ENCODE results near the gene LRMDA. TPM values are rescaled to one million over a fixed set of nuclear protein-coding genes. Genes with fewer than 3 reads are reported as not detected.
"Not testable (repeated sequence)": the region's sequence is repeated elsewhere in the genome, so short reads cannot be mapped to it uniquely, and the experiment has no call there.

Gene LRMDA
- total RNA-seq, 3 donors from 2014 or later (not counting 1 experiment from before 2014, with no cell fraction given) = 1.4 to 2.4 (median 2.1) TPM

GRCh38 chr10:76138286-76138685 is 706.9 kb downstream of the LRMDA start:
- Histone ChIP-seq H3K27ac (ENCODE audit: low read length) (no peak overlapping the region), H3K27me3 (ENCODE audit: control insufficient read depth, insufficient read depth, low read length) (no peaks in the 10 kb centered on the region), H3K4me3 (ENCODE audit: low read length) (no peak overlapping the region), H3K36me3 (ENCODE audit: control insufficient read depth, insufficient read depth, low read length) (no peaks in the 10 kb centered on the region), H3K9me3 (ENCODE audit: control insufficient read depth, insufficient read depth, low read length) (no peaks in the 10 kb centered on the region), H3K4me1 (ENCODE audit: control insufficient read depth, insufficient read depth, low read length) (no peaks in the 10 kb centered on the region)
- no peak overlapping the region for H3K27ac Mint-ChIP-seq
- no peak for TF ChIP-seq CTCF (IDR thresholded peaks at IDR 0.05)
- H3K36me3 Mint-ChIP-seq = no peaks in the 10 kb centered on the region
- ATAC-seq (no peak), DNase-seq (no peak)
- no peak overlapping the region for H3K4me3 Mint-ChIP-seq
- H3K4me1 Mint-ChIP-seq = no peaks in the 10 kb centered on the region
- 88% methylated on average over 2 of the region's 2 CpGs for WGBS (ENCODE audit: insufficient coverage)
- intact Hi-C loops (cut with micrococcal nuclease) = no loop called here
- H3K9me3 Mint-ChIP-seq = peaks cover 0 to 2% of the 10 kb centered on the region in 2 donors
- peaks cover 3 to 21% of the 10 kb centered on the region in 2 donors for H3K27me3 Mint-ChIP-seq (ENCODE audit: low read depth in 2 of 2)

GRCh38 chr10:76138906-76139305 is 707.5 kb downstream of the LRMDA start:
- intact Hi-C loops (cut with micrococcal nuclease) = no loop called here
- no peaks in the 10 kb centered on the region for H3K4me1 ChIP-seq (ENCODE audit: control insufficient read depth, insufficient read depth, low read length)
- no peaks in the 10 kb centered on the region for H3K9me3 ChIP-seq (ENCODE audit: control insufficient read depth, insufficient read depth, low read length)
- H3K27me3 Mint-ChIP-seq (ENCODE audit: low read depth in 2 of 2) = peaks cover 3 to 21% of the 10 kb centered on the region in 2 donors
- TF ChIP-seq CTCF (IDR thresholded peaks at IDR 0.05) = no peak
- peaks cover 0 to 2% of the 10 kb centered on the region in 2 donors for H3K9me3 Mint-ChIP-seq
- H3K4me3 Mint-ChIP-seq = no peak overlapping the region
- DNase-seq (no peak), ATAC-seq (no peak)
- WGBS (ENCODE audit: insufficient coverage) = 75% methylated on average over 3 of the region's 3 CpGs
- H3K27ac Mint-ChIP-seq = no peak overlapping the region
- H3K27ac ChIP-seq (ENCODE audit: low read length) = no peak overlapping the region
- no peaks in the 10 kb centered on the region for H3K36me3 ChIP-seq (ENCODE audit: control insufficient read depth, insufficient read depth, low read length)
- no peaks in the 10 kb centered on the region for H3K27me3 ChIP-seq (ENCODE audit: control insufficient read depth, insufficient read depth, low read length)
- no peaks in the 10 kb centered on the region for H3K4me1 Mint-ChIP-seq
- H3K36me3 Mint-ChIP-seq = no peaks in the 10 kb centered on the region
- no peak overlapping the region for H3K4me3 ChIP-seq (ENCODE audit: low read length)

- DNase-seq (peak in 1 of 2 donors; percentile 14), ATAC-seq (no peak)
- no peaks in the 10 kb centered on the region for H3K4me1 ChIP-seq (ENCODE audit: control insufficient read depth, insufficient read depth, low read length)
- no peak overlapping the region for H3K4me3 ChIP-seq (ENCODE audit: low read length)
- no peaks in the 10 kb centered on the region for H3K36me3 ChIP-seq (ENCODE audit: control insufficient read depth, insufficient read depth, low read length)
- intact Hi-C loops (cut with micrococcal nuclease) = no loop called here
- no peaks in the 10 kb centered on the region for H3K27me3 ChIP-seq (ENCODE audit: control insufficient read depth, insufficient read depth, low read length)
- Mint-ChIP-seq H3K27ac (no peak overlapping the region), H3K36me3 (no peaks in the 10 kb centered on the region), H3K27me3 (ENCODE audit: low read depth in 2 of 2) (peaks cover 3 to 21% of the 10 kb centered on the region in 2 donors), H3K4me3 (no peak overlapping the region), H3K9me3 (peaks cover 0 to 2% of the 10 kb centered on the region in 2 donors), H3K4me1 (no peaks in the 10 kb centered on the region)
- 57% methylated on average over 3 of the region's 5 CpGs for WGBS (ENCODE audit: insufficient coverage)
- no peaks in the 10 kb centered on the region for H3K9me3 ChIP-seq (ENCODE audit: control insufficient read depth, insufficient read depth, low read length)
- H3K27ac ChIP-seq (ENCODE audit: low read length) = no peak overlapping the region
- TF ChIP-seq CTCF (IDR thresholded peaks at IDR 0.05) = no peak
Observed at GRCh38 chr10:76139431-76139830, 708.0 kb downstream of the LRMDA start.

GRCh38 chr10:76141376-76141775 is 710.0 kb downstream of the LRMDA start:
- WGBS (ENCODE audit: insufficient coverage) = 98% methylated on average over 2 of the region's 3 CpGs
- no peak overlapping the region for H3K4me3 Mint-ChIP-seq

GRCh38 chr10:76148217-76148616 is 716.8 kb downstream of the LRMDA start:
- H3K36me3 ChIP-seq (ENCODE audit: control insufficient read depth, insufficient read depth, low read length); intact Hi-C loops (cut with micrococcal nuclease); H3K9me3 Mint-ChIP-seq; H3K27me3 Mint-ChIP-seq (ENCODE audit: low read depth in 2 of 2); ATAC-seq; H3K27me3 ChIP-seq (ENCODE audit: control insufficient read depth, insufficient read depth, low read length); H3K4me3 ChIP-seq (ENCODE audit: low read length); DNase-seq; H3K4me3 Mint-ChIP-seq; H3K4me1 ChIP-seq (ENCODE audit: control insufficient read depth, insufficient read depth, low read length); H3K27ac ChIP-seq (ENCODE audit: low read length); H3K9me3 ChIP-seq (ENCODE audit: control insufficient read depth, insufficient read depth, low read length); H3K36me3 Mint-ChIP-seq; H3K27ac Mint-ChIP-seq; H3K4me1 Mint-ChIP-seq: not testable (repeated sequence)
- WGBS (ENCODE audit: insufficient coverage) = 95% methylated on average over 5 of the region's 8 CpGs

More at GRCh38 chr10:76141376-76141775, 710.0 kb downstream of the LRMDA start:
- Histone ChIP-seq H3K27ac (ENCODE audit: low read length) (no peak overlapping the region), H3K4me3 (ENCODE audit: low read length) (no peak overlapping the region), H3K27me3 (ENCODE audit: control insufficient read depth, insufficient read depth, low read length) (no peaks in the 10 kb centered on the region), H3K36me3 (ENCODE audit: control insufficient read depth, insufficient read depth, low read length) (no peaks in the 10 kb centered on the region), H3K4me1 (ENCODE audit: control insufficient read depth, insufficient read depth, low read length) (no peaks in the 10 kb centered on the region), H3K9me3 (ENCODE audit: control insufficient read depth, insufficient read depth, low read length) (no peaks in the 10 kb centered on the region)
- DNase-seq (no peak), ATAC-seq (no peak)
- intact Hi-C loops (cut with micrococcal nuclease) = no loop called here
- H3K27ac Mint-ChIP-seq = no peak overlapping the region
- TF ChIP-seq CTCF (IDR thresholded peaks at IDR 0.05) = no peak
- H3K36me3 Mint-ChIP-seq = no peaks in the 10 kb centered on the region
- H3K9me3 Mint-ChIP-seq = peaks cover 2% of the 10 kb centered on the region in 2 donors
- H3K27me3 Mint-ChIP-seq (ENCODE audit: low read depth in 2 of 2) = peaks cover 3 to 21% of the 10 kb centered on the region in 2 donors
- no peaks in the 10 kb centered on the region for H3K4me1 Mint-ChIP-seq

All from natural killer cell (primary cell).